Measurements from ENCODE around the gene ACKR1.
A peak's percentile ranks its signal among the peaks of the same experiment; 100 is the strongest.

The ACKR1 gene, protein sequence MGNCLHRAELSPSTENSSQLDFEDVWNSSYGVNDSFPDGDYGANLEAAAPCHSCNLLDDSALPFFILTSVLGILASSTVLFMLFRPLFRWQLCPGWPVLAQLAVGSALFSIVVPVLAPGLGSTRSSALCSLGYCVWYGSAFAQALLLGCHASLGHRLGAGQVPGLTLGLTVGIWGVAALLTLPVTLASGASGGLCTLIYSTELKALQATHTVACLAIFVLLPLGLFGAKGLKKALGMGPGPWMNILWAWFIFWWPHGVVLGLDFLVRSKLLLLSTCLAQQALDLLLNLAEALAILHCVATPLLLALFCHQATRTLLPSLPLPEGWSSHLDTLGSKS

DNA sequence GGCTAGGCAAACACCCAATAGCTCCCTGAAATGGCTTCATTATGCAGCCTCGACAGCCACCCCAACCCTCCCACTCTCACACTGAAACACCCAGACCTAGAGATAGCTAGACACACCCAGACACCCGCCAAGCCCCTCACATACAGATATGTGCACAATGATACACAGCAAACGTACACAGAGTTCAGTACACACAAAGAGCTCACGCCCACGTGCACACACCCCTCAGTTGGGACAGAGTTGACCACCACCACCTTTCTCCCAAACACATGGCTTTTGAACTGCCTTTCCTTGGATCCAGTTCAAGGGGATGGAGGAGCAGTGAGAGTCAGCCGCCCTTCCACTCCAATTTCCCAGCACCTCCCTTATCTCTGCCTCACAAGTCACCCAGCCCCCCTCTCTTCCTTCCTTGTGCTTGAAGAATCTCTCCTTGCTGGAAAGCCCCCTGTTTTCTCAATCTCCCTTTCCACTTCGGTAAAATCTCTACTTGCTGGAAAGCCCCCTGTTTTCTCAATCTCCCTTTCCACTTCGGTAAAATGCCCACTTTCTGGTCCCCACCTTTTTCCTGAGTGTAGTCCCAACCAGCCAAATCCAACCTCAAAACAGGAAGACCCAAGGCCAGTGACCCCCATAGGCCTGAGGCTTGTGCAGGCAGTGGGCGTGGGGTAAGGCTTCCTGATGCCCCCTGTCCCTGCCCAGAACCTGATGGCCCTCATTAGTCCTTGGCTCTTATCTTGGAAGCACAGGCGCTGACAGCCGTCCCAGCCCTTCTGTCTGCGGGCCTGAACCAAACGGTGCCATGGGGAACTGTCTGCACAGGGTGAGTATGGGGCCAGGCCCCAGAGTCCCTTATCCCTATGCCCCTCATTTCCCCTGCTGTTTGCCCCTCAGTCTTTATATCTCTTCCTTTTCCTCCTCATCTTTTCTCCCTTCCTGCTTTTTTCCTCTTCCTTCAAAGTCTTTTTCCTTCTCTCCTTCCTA is at the start of gene ACKR1:
TSS of gene ACKR1 (plus strand) at position 715 of the 981 bp plus-strand sequence. CDS start at position 800, 85 bp downstream.
- peak; percentile 93 for DNase-seq (ENCODE audit: low read depth)

DNA sequence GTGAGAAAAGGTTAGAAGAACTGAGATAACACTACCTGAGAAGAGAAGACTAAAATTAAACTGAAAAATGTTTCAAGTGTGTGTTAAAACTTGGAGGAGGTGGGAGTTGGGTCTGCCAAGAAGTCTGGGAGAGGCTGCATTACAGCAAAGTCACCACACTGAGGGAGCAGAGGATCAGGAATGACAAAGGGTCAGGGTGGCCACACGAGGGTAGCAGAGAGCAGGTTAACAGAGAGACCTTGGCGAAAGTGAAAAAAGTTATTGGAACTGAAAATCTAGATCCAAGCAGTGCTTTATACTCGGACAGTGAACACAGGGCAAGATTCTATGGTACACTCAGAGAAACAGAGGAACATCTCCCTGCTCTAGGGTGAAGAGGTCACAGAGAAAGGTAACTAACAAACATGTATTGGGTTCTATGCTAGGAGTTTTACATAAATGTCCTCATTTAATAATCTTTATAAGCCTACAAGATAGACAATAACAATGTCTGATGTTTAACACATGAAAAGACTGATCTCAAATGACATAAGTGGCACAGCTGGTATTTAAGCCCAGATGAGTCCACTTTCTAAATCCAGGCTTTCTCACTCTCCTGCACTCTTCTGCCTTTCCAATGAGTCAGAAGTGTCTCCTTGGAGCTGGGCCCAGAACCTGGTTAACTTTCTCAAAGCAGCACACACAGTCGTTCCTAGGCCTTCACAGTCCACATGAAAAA is 43.5 kb upstream of the ACKR1 start:
- DNase-seq (ENCODE audit: low read depth) = peak; percentile 42

DNA sequence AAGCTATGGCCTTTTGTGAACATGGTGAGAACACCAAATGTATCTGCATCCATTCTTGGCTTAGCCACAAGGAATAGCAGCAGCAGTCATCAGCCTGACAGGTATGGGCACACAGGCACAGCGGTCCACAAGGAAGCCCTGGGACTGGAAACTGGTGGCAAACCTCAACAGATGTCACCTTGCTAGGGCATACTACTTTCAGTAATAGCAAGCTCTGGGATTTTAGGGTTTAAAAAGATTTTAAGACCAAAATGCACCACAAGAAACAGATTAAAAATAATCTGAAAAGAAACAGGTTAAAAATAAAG is 43.0 kb upstream of the ACKR1 start:
- no peak for DNase-seq (ENCODE audit: low read depth)

- no peak for DNase-seq (ENCODE audit: low read depth)
These were observed 42.0 kb upstream of the ACKR1 start for GRCh38 chr1:159162516-159163265.

GRCh38 chr1:159163614-159164228 is 41.0 kb upstream of the ACKR1 start:
- DNase-seq (ENCODE audit: low read depth) = no peak

DNA sequence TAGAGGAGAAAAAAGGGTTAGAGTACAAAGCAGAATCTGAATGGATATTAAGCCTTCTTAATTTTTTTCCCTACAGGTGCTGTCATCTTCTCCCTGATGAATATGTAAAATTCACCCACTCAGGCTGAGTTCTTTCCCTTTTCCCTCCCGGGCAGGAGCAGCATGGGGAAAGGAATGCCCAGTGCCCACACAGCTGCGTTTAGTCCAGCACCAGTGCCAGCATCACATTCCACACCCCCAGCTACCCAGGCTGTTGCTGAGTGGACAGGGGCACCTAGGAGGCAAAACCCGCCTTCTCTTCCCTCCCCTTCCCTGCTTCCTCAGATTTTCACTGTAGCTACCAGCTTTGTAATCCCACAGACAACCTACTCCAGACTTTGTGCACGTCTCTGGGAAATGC is 36.6 kb upstream of the ACKR1 start:
- no peak for DNase-seq (ENCODE audit: low read depth)

- DNase-seq (ENCODE audit: low read depth) = no peak
These were observed 34.0 kb upstream of the ACKR1 start for GRCh38 chr1:159170639-159171038.

- no peak for DNase-seq (ENCODE audit: low read depth)
These were observed 33.4 kb upstream of the ACKR1 start, which contains the start of gene CADM3 for GRCh38 chr1:159171254-159171687. Gene CADM3, plus strand, starts transcription at chr1:159171615. Its CDS starts 151 bp downstream, at chr1:159171766.

DNA sequence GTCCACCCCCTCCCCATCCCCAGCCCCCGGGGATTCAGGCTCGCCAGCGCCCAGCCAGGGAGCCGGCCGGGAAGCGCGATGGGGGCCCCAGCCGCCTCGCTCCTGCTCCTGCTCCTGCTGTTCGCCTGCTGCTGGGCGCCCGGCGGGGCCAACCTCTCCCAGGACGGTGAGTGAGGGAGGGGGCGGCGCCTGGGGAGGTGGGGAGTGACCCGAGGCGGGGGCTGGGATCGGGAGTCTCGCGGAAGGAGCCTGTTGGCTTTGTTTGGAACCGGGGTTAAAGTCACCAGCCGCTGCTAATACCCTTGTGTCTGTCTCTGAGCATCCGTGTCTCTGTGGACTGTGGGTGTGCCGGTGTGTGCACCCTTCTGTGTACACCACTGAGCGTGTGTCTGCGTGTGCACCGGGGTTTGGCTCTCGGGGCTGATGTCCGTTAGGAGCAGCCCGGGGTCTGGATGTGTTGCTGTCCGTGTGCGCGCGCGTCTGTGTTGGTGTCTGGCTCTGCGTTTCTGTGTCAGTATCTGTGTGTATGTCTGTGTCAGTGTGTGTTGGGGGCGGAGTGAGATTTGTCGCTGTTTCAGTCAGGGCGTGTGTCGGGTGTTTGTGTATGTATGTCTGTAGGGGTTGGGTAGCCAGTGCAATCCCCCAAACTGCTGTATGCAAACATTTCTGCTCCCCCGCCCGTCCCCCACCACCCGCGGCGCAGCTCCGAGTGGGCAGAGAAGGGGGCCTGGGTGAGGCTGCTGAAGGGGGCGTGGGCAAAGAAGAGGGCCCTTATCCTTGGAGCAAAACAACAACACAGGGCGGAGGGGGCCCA is 32.8 kb upstream of the ACKR1 start:
- DNase-seq (ENCODE audit: low read depth) = no peak

DNA sequence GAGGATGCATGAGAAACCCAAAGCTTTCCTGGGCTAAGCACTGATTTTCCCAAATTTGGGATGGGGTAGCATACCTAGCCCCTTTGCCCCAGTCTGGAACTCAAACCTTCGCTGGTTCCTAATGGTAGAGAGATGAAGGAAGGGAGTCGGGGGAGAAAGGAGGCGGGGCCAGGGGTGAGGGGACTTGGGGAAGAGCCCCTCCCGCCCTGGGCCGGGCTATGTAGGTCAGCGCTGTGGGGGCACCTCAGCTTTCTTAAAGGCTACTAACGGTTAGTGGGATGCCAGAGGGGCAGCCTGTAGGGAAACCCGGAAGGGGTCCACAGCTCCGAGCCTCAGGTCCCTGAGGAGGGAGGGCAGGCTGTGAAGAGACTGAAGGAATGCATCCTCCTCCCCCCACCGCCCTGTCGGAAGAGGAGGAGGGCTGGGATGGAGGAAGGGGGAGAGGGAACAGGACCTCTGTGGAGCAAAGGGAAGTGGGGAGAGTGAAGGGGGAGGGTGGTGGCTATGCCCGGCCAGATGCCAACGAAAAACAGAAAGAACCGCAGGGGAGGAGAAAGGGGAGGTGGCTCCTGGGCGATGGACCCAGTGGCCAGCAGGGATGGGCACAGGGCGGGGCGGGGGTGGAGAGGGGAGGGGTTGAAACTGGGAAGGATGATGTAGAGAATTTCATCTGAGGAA is 31.9 kb upstream of the ACKR1 start:
- no peak for DNase-seq (ENCODE audit: low read depth)

DNA sequence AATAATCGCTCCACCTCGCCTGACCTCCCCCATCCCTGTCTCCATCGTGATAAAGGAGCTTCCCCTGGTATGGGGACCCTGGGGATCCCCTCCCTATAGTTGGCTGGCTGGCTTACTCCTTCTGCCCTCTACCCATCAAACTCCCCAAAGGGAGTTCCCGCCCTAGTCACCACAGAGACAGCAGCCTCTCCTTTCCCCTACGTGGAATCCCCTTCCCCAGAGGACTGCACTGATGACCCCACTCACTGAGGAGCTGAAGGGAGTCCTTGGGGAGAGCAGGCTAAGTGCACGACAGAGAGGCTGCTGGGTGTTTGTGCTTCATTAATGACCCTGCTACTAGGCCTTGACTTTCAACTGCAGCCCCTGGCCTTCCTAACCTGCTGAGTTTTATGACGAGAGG is 31.4 kb upstream of the ACKR1 start:
- DNase-seq (ENCODE audit: low read depth) = no peak

DNA sequence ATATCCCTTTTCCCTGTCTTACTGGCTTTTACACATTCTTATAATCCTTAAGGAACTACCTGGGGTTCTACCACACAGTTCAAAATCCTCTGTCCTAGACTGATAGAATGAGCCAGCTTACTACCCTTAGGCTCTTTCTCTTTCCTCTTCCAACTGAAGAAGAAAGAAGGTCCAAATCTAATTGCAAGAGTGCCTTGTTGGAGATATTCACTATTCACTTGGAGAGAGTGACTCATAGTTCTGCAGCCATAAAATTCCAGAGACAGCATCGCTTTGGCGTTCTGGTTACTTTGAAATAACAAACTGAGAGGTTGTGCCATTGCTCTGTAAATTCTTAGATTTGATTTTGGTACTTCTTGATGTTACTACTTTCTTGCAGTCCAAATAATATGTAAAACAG is 29.1 kb upstream of the ACKR1 start:
- no peak for DNase-seq (ENCODE audit: low read depth)

GRCh38 chr1:159177272-159177907 is 27.3 kb upstream of the ACKR1 start:
- DNase-seq (ENCODE audit: low read depth) = peak; percentile 35

GRCh38 chr1:159179906-159180305 is 24.8 kb upstream of the ACKR1 start:
- no peak for DNase-seq (ENCODE audit: low read depth)

- DNase-seq (ENCODE audit: low read depth) = no peak
These were observed 24.2 kb upstream of the ACKR1 start for GRCh38 chr1:159180516-159180915.

DNA sequence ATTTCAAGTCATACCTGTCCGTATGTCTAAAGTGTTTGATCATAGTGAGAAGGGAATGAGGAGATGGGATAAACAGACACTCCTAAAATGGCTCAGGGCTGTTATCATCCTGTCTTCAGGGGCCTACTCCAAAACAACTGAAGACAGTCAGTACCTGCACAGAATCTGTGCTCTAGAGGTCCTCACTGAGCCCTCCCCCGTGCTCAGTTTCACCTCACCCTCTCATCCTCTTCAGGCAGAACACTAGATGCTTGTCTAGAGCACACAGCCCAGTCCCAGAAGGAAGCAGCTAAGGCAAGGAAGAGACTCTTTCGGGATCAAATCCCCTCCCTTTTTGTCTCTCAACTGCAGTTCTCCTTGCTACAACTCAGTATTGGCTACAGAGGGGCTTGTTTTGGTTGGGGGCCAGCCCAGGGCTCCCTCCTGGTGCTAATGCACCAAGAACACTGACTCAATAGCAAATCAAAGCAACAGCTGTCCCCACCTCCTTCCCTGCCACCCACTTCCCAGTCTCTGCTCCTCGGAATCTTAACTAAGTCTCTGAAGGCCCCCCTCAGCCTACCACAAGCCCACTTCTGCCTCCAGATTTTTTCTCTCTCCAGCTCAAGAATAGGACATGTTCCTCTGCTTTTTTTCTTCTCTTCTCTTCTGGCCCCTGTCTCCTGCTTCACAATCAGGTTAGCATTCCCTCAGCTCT is 23.2 kb upstream of the ACKR1 start:
- DNase-seq (ENCODE audit: low read depth) = no peak

DNA sequence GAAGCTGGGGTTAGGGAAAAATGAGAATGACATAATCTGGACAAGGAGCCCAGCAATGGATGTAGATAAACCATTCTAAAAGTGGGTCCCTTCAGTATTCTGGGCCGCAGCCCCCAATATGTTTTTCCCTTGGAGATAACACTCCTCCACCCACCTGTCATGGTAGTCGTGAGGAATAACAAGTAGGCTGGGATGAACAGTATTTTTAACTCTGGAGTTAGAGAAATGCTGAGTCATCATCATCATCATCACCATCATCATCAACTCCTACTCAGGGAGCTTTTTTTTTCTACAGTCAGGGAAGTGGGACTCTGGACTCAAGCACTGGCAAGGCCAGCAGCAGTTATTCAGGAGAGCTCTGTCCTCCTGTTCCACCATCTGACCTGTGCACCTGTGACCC is 20.5 kb upstream of the ACKR1 start:
- DNase-seq (ENCODE audit: low read depth) = no peak

GRCh38 chr1:159185121-159185520 is 19.6 kb upstream of the ACKR1 start:
- no peak for DNase-seq (ENCODE audit: low read depth)

- no peak for DNase-seq (ENCODE audit: low read depth)
These were observed 17.6 kb upstream of the ACKR1 start for GRCh38 chr1:159187033-159187432.

Data from CMK (cell line).